Spleen (tissue), 11 donors: ENCODE measurements around the gene ODAM. TPM values are rescaled to one million over a fixed set of nuclear protein-coding genes. Genes with fewer than 3 reads are reported as not detected.

Experiments
- DNase-seq: peaks from one replicate; pipeline ENCODE4 v3.0.0-alpha.2; 2020
- H3K27ac ChIP-seq, 8 donors: fragments of 200-600 bp; sonication (generic) in 7 of 8; 1 replicate in 4 of 8; 2 replicates in 4 of 8; pipeline versions ENCODE4 v1.5.0 to v1.8.0; 2016 to 2021; ENCODE audit warnings: inconsistent platforms in 4 of 8, mild to moderate bottlenecking in 4 of 8, moderate library complexity in 1 of 8
- H3K27me3 ChIP-seq, 7 donors: fragments of 200-600 bp; sonication (generic) in 6 of 7; replicated peaks in 1 of 7; 1 replicate in 4 of 7; 2 replicates in 3 of 7; pipeline versions ENCODE4 v1.5.0 to v1.8.0; 2016 to 2021; ENCODE audit warnings: inconsistent platforms in 3 of 7, mild to moderate bottlenecking in 1 of 7
- H3K36me3 ChIP-seq, 6 donors: fragments of 200-600 bp; sonication (generic) in 5 of 6; 1 replicate in 4 of 6; 2 replicates in 2 of 6; pipeline versions ENCODE4 v1.5.0 to v1.8.0; 2016 to 2021; ENCODE audit warnings: inconsistent platforms in 2 of 6
- H3K4me1 ChIP-seq, 6 donors: fragments of 200-600 bp; sonication (generic) in 5 of 6; 1 replicate in 3 of 6; 2 replicates in 3 of 6; pipeline versions ENCODE4 v1.5.0 to v1.8.0; 2016 to 2021; ENCODE audit warnings: inconsistent platforms in 3 of 6
- H3K4me3 ChIP-seq, 8 donors: fragments of 200-600 bp; sonication (generic) in 7 of 8; 1 replicate in 4 of 8; 2 replicates in 4 of 8; pipeline versions ENCODE4 v1.5.0 to v1.8.0; 2016 to 2021; ENCODE audit warnings: inconsistent platforms in 4 of 8, mild to moderate bottlenecking in 4 of 8, moderate library complexity in 2 of 8
- H3K9me3 ChIP-seq, 8 donors: fragments of 200-600 bp; sonication (generic) in 7 of 8; 1 replicate in 4 of 8; 2 replicates in 4 of 8; pipeline versions ENCODE4 v1.5.0 to v1.8.0; 2016 to 2021; ENCODE audit warnings: inconsistent platforms in 4 of 8
- CTCF ChIP-seq, 11 experiments: fragments of 200-600 bp in 7 of 11; fragments of 450-650 bp in 4 of 11; sonication (generic) in 4 of 11; IDR thresholded peaks in 8 of 11; conservative IDR thresholded peaks in 3 of 11; 1 replicate in 7 of 11; 2 replicates in 4 of 11; pipeline versions ENCODE4 v1.4.0 to v1.8.0; 2016 to 2021; ENCODE audit warnings: antibody characterized with exemption in 11 of 11, inconsistent platforms in 4 of 11, mild to moderate bottlenecking in 1 of 11
- POLR2A ChIP-seq, 3 donors: fragments of 450-650 bp; IDR thresholded peaks; one replicate each; pipeline ENCODE4 v1.5.1; 2017; ENCODE audit warnings: antibody characterized with exemption in 3 of 3, mild to moderate bottlenecking in 1 of 3
- POLR2AphosphoS5 ChIP-seq, 3 donors: sonication (generic); formaldehyde crosslinking; IDR thresholded peaks; one replicate each; pipeline ENCODE4 v1.5.1; 2017; ENCODE audit warnings: antibody characterized with exemption in 3 of 3
- WGBS, 5 donors: extraction: QIAGEN DNeasy Blood & Tissue Kit in 3 of 5; methylation state at CpG; one replicate each; pipeline versions ENCODE4 v1.1.5 to v1.1.7; 2013 to 2018; 5-methylcytosine and 5-hydroxymethylcytosine counted together
- intact Hi-C: fragments of 100-400 bp; cut with DNase I; formaldehyde crosslinking; loops from one replicate; pipeline ENCODE4 v1.15.0; 2023; ENCODE audit warnings: low total_unique reads
- polyA plus RNA-seq, 3 donors: library from polyadenylated mRNA; stranded (reverse); fragments of 200-250 nt; gene quantifications; one replicate each; pipeline ENCODE4 v1.2.1, GENCODE V29; 2013
- total RNA-seq, 7 donors: library from RNA; depleted of rRNA in 3 of 7; stranded (reverse); fragments of >200 nt in 3 of 7; fragmentation: NEBNext Ultra II Directional in 4 of 7; extraction: Animal tissue kit (Norgen Biotek cat#: 25700) in 4 of 7; gene quantifications; one replicate each; pipeline versions ENCODE4 v1.1.0 to v1.2.1, GENCODE V29; 2016 to 2021
- donor health status: healthy with polysubstance abuse.
- donor health status: DM: no; HTN: no; CAD: no; lungs with moderate emphysema.
- donor health status: DM: no; HTN: no; CAD: no.
- donor health status: Bipolar disorder and iron deficiency.
- donor health status: healthy.
- donor health status: DM: no; HTN: no; CAD: no.
- donor health status: DM: yes; HTN: yes; CAD: no.

The ODAM gene
- total and polyA plus RNA-seq, 10 donors: 0.22 to 2.0 TPM; not detected in 8

DNA sequence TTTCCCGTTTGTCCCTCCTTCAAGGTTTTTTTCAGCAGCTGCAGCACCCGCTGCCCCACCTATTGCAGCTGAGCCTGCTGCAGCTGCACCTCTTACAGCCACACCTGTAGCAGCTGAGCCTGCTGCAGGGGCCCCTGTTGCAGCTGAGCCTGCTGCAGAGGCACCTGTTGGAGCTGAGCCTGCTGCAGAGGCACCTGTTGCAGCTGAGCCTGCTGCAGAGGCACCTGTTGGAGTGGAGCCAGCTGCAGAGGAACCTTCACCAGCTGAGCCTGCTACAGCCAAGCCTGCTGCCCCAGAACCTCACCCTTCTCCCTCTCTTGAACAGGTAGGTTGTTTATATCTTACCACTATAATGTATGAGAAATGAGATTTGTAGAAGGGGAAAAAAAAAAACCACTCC is 36.9 kb upstream of the ODAM start:
- DNase-seq: no peak

DNA sequence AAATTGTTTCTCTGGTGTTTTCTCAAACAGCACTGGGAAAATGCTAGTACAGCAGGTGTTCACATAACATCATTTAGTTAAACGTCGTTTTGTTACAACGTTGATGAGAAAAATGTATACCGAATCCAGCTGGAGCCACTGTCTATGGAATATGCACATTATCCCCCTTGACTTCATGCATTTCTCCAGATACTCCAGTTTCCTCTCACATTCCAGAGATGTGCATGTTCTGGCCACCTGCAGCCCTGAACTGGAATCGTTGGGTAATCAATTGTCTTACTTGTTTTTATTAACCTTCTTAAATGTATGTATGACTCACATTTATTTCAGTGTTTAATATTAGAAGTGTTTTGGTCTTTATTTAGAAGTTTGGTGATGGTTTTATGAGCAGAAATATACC is 18.4 kb upstream of the ODAM start:
- 72 to 78% (median 73%) methylated on average over 5 of the region's 5 CpGs for WGBS, 5 donors

More for the DNA sequence above, 36.9 kb upstream of the ODAM start:
- intact Hi-C loops: no loop called here
- Histone ChIP-seq H3K9me3 (no peaks in the 10 kb centered on the region), H3K27ac (no peak overlapping the region), H3K36me3 (no peaks in the 10 kb centered on the region), H3K27me3 (no peaks in the 10 kb centered on the region), H3K4me3 (no peak overlapping the region), H3K4me1 (no peaks in the 10 kb centered on the region)
- WGBS, 5 donors: 59 to 70% (median 63%) methylated on average over 2 of the region's 2 CpGs
- no peak for TF ChIP-seq POLR2AphosphoS5 (IDR thresholded peaks at IDR 0.05)
- no peak for TF ChIP-seq POLR2A (IDR thresholded peaks at IDR 0.05)
- no peak for TF ChIP-seq CTCF (IDR thresholded peaks at IDR 0.05 in 8 of 11, conservative IDR thresholded peaks at IDR 0.05 in 3 of 11)

GRCh38 chr4:70178075-70178660 is 17.4 kb upstream of the ODAM start:
- no peak for DNase-seq
- intact Hi-C loops: no loop called here
- no peaks in the 10 kb centered on the region for H3K4me1 ChIP-seq
- WGBS, 5 donors: 65 to 83% (median 76%) methylated on average over 5 of the region's 5 CpGs
- H3K36me3 ChIP-seq: no peaks in the 10 kb centered on the region
- no peaks in the 10 kb centered on the region for H3K27me3 ChIP-seq
- TF ChIP-seq CTCF (IDR thresholded peaks at IDR 0.05 in 8 of 11, conservative IDR thresholded peaks at IDR 0.05 in 3 of 11) (no peak), POLR2AphosphoS5 (IDR thresholded peaks at IDR 0.05) (no peak), POLR2A (IDR thresholded peaks at IDR 0.05) (no peak)
- H3K4me3 ChIP-seq: no peak overlapping the region
- no peak overlapping the region for H3K27ac ChIP-seq
- no peaks in the 10 kb centered on the region for H3K9me3 ChIP-seq

More for the DNA sequence above, 18.4 kb upstream of the ODAM start:
- no peak overlapping the region for H3K4me3 ChIP-seq
- intact Hi-C loops: no loop called here
- H3K36me3 ChIP-seq: no peaks in the 10 kb centered on the region
- DNase-seq: no peak
- H3K27ac ChIP-seq: no peak overlapping the region
- H3K4me1 ChIP-seq: no peaks in the 10 kb centered on the region
- H3K27me3 ChIP-seq: no peaks in the 10 kb centered on the region
- no peak for TF ChIP-seq POLR2A (IDR thresholded peaks at IDR 0.05)
- TF ChIP-seq POLR2AphosphoS5 (IDR thresholded peaks at IDR 0.05): no peak
- no peak for TF ChIP-seq CTCF (IDR thresholded peaks at IDR 0.05 in 8 of 11, conservative IDR thresholded peaks at IDR 0.05 in 3 of 11)
- no peaks in the 10 kb centered on the region for H3K9me3 ChIP-seq

GRCh38 chr4:70179811-70180210 is 15.7 kb upstream of the ODAM start:
- H3K27me3 ChIP-seq: no peaks in the 10 kb centered on the region
- no peaks in the 10 kb centered on the region for H3K36me3 ChIP-seq
- no peak overlapping the region for H3K27ac ChIP-seq
- no peak for DNase-seq
- 42 to 63% (median 61%) methylated on average over 2 of the region's 2 CpGs for WGBS, 5 donors
- H3K4me3 ChIP-seq: no peak overlapping the region
- intact Hi-C loops: no loop called here
- no peaks in the 10 kb centered on the region for H3K9me3 ChIP-seq
- H3K4me1 ChIP-seq: no peaks in the 10 kb centered on the region
- TF ChIP-seq POLR2A (IDR thresholded peaks at IDR 0.05): no peak
- TF ChIP-seq POLR2AphosphoS5 (IDR thresholded peaks at IDR 0.05): no peak
- no peak for TF ChIP-seq CTCF (IDR thresholded peaks at IDR 0.05 in 8 of 11, conservative IDR thresholded peaks at IDR 0.05 in 3 of 11)
